H9 (cell line): ENCODE results near the gene GP1BA. TPM values are rescaled to one million over a fixed set of nuclear protein-coding genes. Genes with fewer than 3 reads are reported as not detected.

Experiments used
- DNase-seq: peaks from one replicate; pipeline ENCODE4 v3.0.0-alpha.2; 2017
- H2AFZ ChIP-seq: one replicate; pipeline ENCODE4 v1.6.1; 2013; ENCODE audit warnings: mild to moderate bottlenecking, low read length, control low read depth, moderate library complexity
- H2AK5ac ChIP-seq: 2 replicates; pipeline ENCODE4 v1.6.1; 2013; ENCODE audit warnings: low read length, control low read depth, mixed read lengths; ENCODE audit not compliant: insufficient read length
- H2BK120ac ChIP-seq: one replicate; pipeline ENCODE4 v1.6.1; 2013; ENCODE audit warnings: low read depth, mild to moderate bottlenecking, low read length, control low read depth, inconsistent platforms; ENCODE audit not compliant: poor library complexity, severe bottlenecking
- H2BK12ac ChIP-seq: 2 replicates; pipeline ENCODE4 v1.6.1; 2013; ENCODE audit warnings: low read length, control low read depth, mixed read lengths, low read depth; ENCODE audit not compliant: insufficient read length
- H2BK15ac ChIP-seq: 2 replicates; pipeline ENCODE4 v1.6.1; 2013; ENCODE audit warnings: low read depth, low read length, control low read depth
- H2BK20ac ChIP-seq: one replicate; pipeline ENCODE4 v1.6.1; 2013; ENCODE audit warnings: low read depth, mild to moderate bottlenecking, low read length, control low read depth, inconsistent platforms; ENCODE audit not compliant: poor library complexity, severe bottlenecking
- H2BK5ac ChIP-seq: 2 replicates; pipeline ENCODE4 v1.6.1; 2013; ENCODE audit warnings: low read length, control low read depth, mixed read lengths; ENCODE audit not compliant: insufficient read length
- H3K14ac ChIP-seq: 2 replicates; pipeline ENCODE4 v1.6.1; 2013; ENCODE audit warnings: low read length, control low read depth; ENCODE audit not compliant: insufficient read depth
- H3K18ac ChIP-seq: 2 replicates; pipeline ENCODE4 v1.6.1; 2013; ENCODE audit warnings: low read depth, mild to moderate bottlenecking, mixed read lengths, low read length, control low read depth; ENCODE audit not compliant: insufficient read length
- H3K23ac ChIP-seq: 2 replicates; pipeline ENCODE4 v1.6.1; 2013; ENCODE audit warnings: low read length, control low read depth, mixed read lengths, low read depth; ENCODE audit not compliant: insufficient read length
- H3K23me2 ChIP-seq: 2 replicates; pipeline ENCODE4 v1.6.1; 2013; ENCODE audit warnings: low read depth, mild to moderate bottlenecking, mixed read lengths, low read length, control low read depth; ENCODE audit not compliant: insufficient read length, poor library complexity, severe bottlenecking
- H3K27ac ChIP-seq: 2 replicates; pipeline ENCODE4 v1.5.1; 2013; ENCODE audit warnings: low read length, control low read depth, mixed read lengths, low read depth; ENCODE audit not compliant: insufficient read length
- H3K27me3 ChIP-seq: 2 replicates; pipeline ENCODE4 v1.6.1; 2013; ENCODE audit warnings: low read length, control low read depth, inconsistent platforms; ENCODE audit not compliant: insufficient read depth
- H3K4ac ChIP-seq: 2 replicates; pipeline ENCODE4 v1.6.1; 2013; ENCODE audit warnings: low read depth, mild to moderate bottlenecking, control low read depth, inconsistent platforms, low read length, moderate library complexity
- H3K4me1 ChIP-seq: 2 replicates; pipeline ENCODE4 v1.6.1; 2013; ENCODE audit warnings: low read length, control low read depth, inconsistent platforms; ENCODE audit not compliant: insufficient read depth
- H3K4me2 ChIP-seq: 2 replicates; pipeline ENCODE4 v1.6.1; 2013; ENCODE audit warnings: low read length, control low read depth, mixed read lengths; ENCODE audit not compliant: insufficient read length, insufficient read depth
- H3K56ac ChIP-seq: 2 replicates; pipeline ENCODE4 v1.6.1; 2013; ENCODE audit warnings: low read depth, mild to moderate bottlenecking, mixed read lengths, low read length, control low read depth; ENCODE audit not compliant: insufficient read length
- H3K79me1 ChIP-seq: 2 replicates; pipeline ENCODE4 v1.6.1; 2013; ENCODE audit warnings: low read depth, mild to moderate bottlenecking, moderate library complexity, low read length, control low read depth, inconsistent platforms; ENCODE audit not compliant: insufficient read depth, poor library complexity, severe bottlenecking
- H3K79me2 ChIP-seq: 2 replicates; pipeline ENCODE4 v1.6.1; 2013; ENCODE audit warnings: low read length, control low read depth, inconsistent platforms; ENCODE audit not compliant: insufficient read depth
- H3K9ac ChIP-seq: 2 replicates; pipeline ENCODE4 v1.6.1; 2013; ENCODE audit warnings: low read length, control low read depth, mixed read lengths; ENCODE audit not compliant: insufficient read length; ENCODE audit errors: extremely low read depth
- H3K9me3 ChIP-seq: one replicate; pipeline ENCODE4 v1.6.1; 2013; ENCODE audit warnings: low read depth, low read length, inconsistent platforms; ENCODE audit not compliant: control insufficient read depth
- H3T11ph ChIP-seq: one replicate; pipeline ENCODE4 v1.6.1; 2013; ENCODE audit warnings: mild to moderate bottlenecking, low read length, control low read depth, inconsistent platforms
- H4K20me1 ChIP-seq: one replicate; pipeline ENCODE4 v1.6.1; 2013; ENCODE audit not compliant: control insufficient read depth, insufficient read length, insufficient read depth
- H4K5ac ChIP-seq: 2 replicates; pipeline ENCODE4 v1.6.1; 2013; ENCODE audit warnings: low read depth, mild to moderate bottlenecking, mixed read lengths, low read length, control low read depth; ENCODE audit not compliant: insufficient read length
- H4K8ac ChIP-seq: replicated peaks from 2 replicates; pipeline ENCODE4 v1.6.1; 2013; ENCODE audit warnings: low read length, control low read depth, mixed read lengths, low read depth; ENCODE audit not compliant: insufficient read length
- H4K91ac ChIP-seq: 2 replicates; pipeline ENCODE4 v1.6.1; 2013; ENCODE audit warnings: low read depth, mild to moderate bottlenecking, moderate library complexity, mixed read lengths, low read length, control low read depth; ENCODE audit not compliant: insufficient read length
- H3K27ac Mint-ChIP-seq, 3 experiments: 2 replicates in 2 of 3; 3 replicates in 1 of 3; pipeline ENCODE4 v1.8.0; 2020 to 2021; ENCODE audit warnings: mixed read lengths in 3 of 3, mild to moderate bottlenecking in 1 of 3, moderate library complexity in 1 of 3
- H3K27me3 Mint-ChIP-seq: 2 replicates; pipeline ENCODE4 v1.8.0; 2021; ENCODE audit warnings: low read depth, mild to moderate bottlenecking, moderate library complexity, mixed read lengths
- H3K36me3 Mint-ChIP-seq, 3 experiments: 2 replicates in 2 of 3; 3 replicates in 1 of 3; pipeline ENCODE4 v1.8.0; 2020 to 2021; ENCODE audit warnings: low read depth in 3 of 3, mixed read lengths in 3 of 3; ENCODE audit not compliant: insufficient read depth in 1 of 3
- H3K4me1 Mint-ChIP-seq, 2 experiments: 2 replicates each; pipeline ENCODE4 v1.8.0; 2020; ENCODE audit warnings: mixed read lengths in 2 of 2
- H3K4me3 Mint-ChIP-seq, 2 experiments: 2 replicates in 1 of 2; 3 replicates in 1 of 2; pipeline ENCODE4 v1.8.0; 2020 to 2021; ENCODE audit warnings: mild to moderate bottlenecking in 2 of 2, mixed read lengths in 2 of 2, moderate library complexity in 1 of 2
- H3K9me3 Mint-ChIP-seq, 2 experiments: 2 replicates in 1 of 2; 3 replicates in 1 of 2; pipeline ENCODE4 v1.8.0; 2020; ENCODE audit warnings: mild to moderate bottlenecking in 2 of 2, mixed read lengths in 2 of 2, moderate library complexity in 1 of 2
- WGBS: extraction: QIAGEN DNeasy Blood & Tissue Kit; methylation state at CpG from one replicate; pipeline ENCODE4 v1.1.7; 2013; ENCODE audit warnings: missing lambda C conversion rate, low lambda C conversion rate, mixed read lengths; ENCODE audit not compliant: insufficient read length; ENCODE audit errors: extremely low coverage; 5-methylcytosine and 5-hydroxymethylcytosine counted together
- total RNA-seq: library from RNA; stranded (reverse); gene quantifications from 2 replicates; pipeline ENCODE4 v1.2.1, GENCODE V29; 2021
- TF ChIP-seq, protein P1 (sequence below): fragments of 200-600 bp; sonication (generic); conservative IDR thresholded peaks from 3 replicates; pipeline ENCODE4 v1.8.0; 2021; ENCODE audit warnings: antibody characterized with exemption, mild to moderate bottlenecking

Gene GP1BA
- total RNA-seq, 1 experiment from 2014 or later, result not detected

DNA sequence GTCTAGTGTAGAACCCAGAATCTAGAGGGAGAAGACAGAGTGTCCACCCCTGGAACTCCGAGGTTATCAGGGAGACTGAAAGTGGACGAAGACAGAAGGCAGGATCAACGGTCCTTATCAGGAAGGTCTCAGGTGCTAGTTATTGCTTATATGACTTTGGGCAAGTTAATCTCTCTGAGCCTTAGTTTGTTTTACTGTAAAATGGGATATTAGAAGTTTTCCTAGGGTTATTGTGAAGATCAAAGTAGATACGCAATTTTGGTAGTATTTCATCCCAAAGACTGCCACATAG is 9.2 kb downstream of the GP1BA start:
- H3K9me3 ChIP-seq, result no peaks in the 10 kb centered on the region
- H4K20me1 ChIP-seq, result peaks cover 4% of the 10 kb centered on the region
- no peak overlapping the region for H2BK5ac ChIP-seq
- no peak overlapping the region for H4K91ac ChIP-seq
- no peak overlapping the region for H2BK12ac ChIP-seq
- no peak overlapping the region for H4K5ac ChIP-seq
- Mint-ChIP-seq H3K27me3 (peaks cover 6% of the 10 kb centered on the region), H3K27ac (peak overlapping the region; percentile 100; a peak in 4 of 7 replicates), H3K36me3 (peaks cover 40 to 83% (median 67%) of the 10 kb centered on the region in 3 experiments), H3K9me3 (no peaks in the 10 kb centered on the region; a peak in 2 of 5 replicates), H3K4me1 (peaks cover 30 to 39% of the 10 kb centered on the region in 2 experiments), H3K4me3 (peak overlapping the region; percentile 95 to 98)
- H2BK15ac ChIP-seq, result no peak overlapping the region
- H2AFZ ChIP-seq, result no peak overlapping the region
- H3K9ac ChIP-seq, result peak overlapping the region; percentile 96
- no peak overlapping the region for H3T11ph ChIP-seq
- no peak for DNase-seq
- H3K4me1 ChIP-seq, result no peaks in the 10 kb centered on the region
- H3K4ac ChIP-seq, result no peak overlapping the region
- H3K79me1 ChIP-seq, result peaks cover 5% of the 10 kb centered on the region
- no peak overlapping the region for H4K8ac ChIP-seq
- H3K27me3 ChIP-seq, result no peaks in the 10 kb centered on the region
- H3K14ac ChIP-seq, result no peak overlapping the region
- H3K4me2 ChIP-seq, result peak overlapping the region; percentile 80
- no peak overlapping the region for H3K23ac ChIP-seq
- no peak overlapping the region for H3K56ac ChIP-seq
- no peak overlapping the region for H3K27ac ChIP-seq
- TF ChIP-seq, protein P1, sequence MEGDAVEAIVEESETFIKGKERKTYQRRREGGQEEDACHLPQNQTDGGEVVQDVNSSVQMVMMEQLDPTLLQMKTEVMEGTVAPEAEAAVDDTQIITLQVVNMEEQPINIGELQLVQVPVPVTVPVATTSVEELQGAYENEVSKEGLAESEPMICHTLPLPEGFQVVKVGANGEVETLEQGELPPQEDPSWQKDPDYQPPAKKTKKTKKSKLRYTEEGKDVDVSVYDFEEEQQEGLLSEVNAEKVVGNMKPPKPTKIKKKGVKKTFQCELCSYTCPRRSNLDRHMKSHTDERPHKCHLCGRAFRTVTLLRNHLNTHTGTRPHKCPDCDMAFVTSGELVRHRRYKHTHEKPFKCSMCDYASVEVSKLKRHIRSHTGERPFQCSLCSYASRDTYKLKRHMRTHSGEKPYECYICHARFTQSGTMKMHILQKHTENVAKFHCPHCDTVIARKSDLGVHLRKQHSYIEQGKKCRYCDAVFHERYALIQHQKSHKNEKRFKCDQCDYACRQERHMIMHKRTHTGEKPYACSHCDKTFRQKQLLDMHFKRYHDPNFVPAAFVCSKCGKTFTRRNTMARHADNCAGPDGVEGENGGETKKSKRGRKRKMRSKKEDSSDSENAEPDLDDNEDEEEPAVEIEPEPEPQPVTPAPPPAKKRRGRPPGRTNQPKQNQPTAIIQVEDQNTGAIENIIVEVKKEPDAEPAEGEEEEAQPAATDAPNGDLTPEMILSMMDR, result no peak
- no peak overlapping the region for H2AK5ac ChIP-seq
- peaks cover 17% of the 10 kb centered on the region for H3K23me2 ChIP-seq
- WGBS, result no CpG with 5 or more reads among the region's 4 CpGs
- peaks cover 9% of the 10 kb centered on the region; the same call in 1 of the 2 replicates for H3K79me2 ChIP-seq
- no peak overlapping the region for H2BK20ac ChIP-seq
- no peak overlapping the region for H2BK120ac ChIP-seq
- no peak overlapping the region for H3K18ac ChIP-seq
